Occipital lobe (tissue), 2 donors: ENCODE results near the gene FAM187B. TPM values are rescaled to one million over a fixed set of nuclear protein-coding genes. Genes with fewer than 3 reads are reported as not detected.
"Not testable (repeated sequence)": the region's sequence is repeated elsewhere in the genome, so short reads cannot be mapped to it uniquely, and the experiment has no call there.

Source experiments
- DNase-seq: peaks from one replicate; lab custom pipeline; 2025; lab: John Stamatoyannopoulos, UW
- total RNA-seq: library from RNA; depleted of rRNA; stranded (reverse); fragments of >200 nt; gene quantifications from one replicate; pipeline ENCODE4 v1.2.3, GENCODE V29; 2014

Gene FAM187B
- total RNA-seq, 1 donor from 2014 or later, result not detected

DNA sequence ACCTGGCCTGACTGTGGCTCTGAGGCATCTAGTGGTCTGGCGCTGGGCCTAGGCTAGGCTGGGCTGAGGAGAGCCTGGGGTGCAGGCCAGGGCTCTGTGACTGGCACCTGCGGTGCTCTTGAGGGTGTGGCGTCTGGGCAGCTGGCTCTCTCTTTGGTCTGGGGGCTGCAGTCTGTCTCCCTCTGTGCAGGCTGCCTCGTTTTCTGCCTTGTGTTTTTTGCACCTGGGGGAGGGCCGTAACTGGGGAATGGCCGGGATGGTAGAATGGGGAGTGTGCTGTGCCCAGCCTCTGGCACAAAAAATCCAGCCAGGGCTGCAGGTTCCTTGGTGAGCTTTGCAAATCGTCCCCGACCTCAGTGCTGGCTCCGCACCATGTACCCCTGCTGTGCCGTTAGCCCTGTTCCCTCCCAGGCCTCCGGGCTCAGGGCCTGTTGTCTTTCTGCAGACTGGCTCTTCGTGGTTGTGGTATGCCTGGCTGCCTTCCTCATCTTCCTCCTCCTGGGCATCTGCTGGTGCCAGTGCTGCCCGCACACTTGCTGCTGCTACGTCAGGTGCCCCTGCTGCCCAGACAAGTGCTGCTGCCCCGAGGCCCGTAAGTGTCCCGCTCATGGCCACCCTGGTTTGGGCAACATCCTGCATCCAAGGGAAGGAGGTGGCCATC lies 33.7 kb upstream of the FAM187B start:
- no peak for DNase-seq

DNA sequence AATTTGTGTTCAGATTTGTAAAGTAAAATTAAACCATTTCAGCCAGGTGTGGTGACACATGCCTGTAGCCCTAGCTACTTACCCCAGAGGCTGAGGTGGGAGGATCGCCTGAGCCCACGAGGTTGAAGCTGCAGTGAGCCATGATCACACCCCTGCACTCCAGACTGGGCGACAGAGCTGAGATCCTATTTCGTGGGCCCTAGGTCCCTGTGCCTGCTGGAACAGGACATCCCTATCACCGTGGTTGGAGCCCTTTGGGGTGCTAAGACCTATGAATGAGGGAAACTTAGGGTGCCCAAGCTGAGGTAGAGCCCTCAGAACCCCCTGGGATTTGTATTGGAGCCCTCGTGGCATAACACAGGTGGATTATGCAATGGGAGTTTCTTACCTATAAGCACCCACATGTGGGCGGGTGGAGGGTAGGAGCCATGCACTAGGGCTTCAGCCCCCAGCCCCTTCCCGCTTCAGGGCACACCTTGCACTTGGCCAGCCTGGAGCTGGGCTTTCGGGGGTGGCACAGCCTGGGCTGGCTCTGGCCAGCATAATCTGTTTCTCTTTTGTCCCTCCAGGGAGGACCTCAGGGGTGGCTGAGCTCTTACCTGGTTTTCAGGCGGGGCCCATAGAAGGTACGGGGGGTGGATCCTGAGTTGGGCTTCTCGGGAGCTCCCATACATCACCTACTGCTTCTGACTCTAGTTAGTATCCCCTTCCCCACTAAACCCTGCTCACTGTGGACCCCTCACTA lies 33.0 kb upstream of the FAM187B start:
- no peak for DNase-seq

DNA sequence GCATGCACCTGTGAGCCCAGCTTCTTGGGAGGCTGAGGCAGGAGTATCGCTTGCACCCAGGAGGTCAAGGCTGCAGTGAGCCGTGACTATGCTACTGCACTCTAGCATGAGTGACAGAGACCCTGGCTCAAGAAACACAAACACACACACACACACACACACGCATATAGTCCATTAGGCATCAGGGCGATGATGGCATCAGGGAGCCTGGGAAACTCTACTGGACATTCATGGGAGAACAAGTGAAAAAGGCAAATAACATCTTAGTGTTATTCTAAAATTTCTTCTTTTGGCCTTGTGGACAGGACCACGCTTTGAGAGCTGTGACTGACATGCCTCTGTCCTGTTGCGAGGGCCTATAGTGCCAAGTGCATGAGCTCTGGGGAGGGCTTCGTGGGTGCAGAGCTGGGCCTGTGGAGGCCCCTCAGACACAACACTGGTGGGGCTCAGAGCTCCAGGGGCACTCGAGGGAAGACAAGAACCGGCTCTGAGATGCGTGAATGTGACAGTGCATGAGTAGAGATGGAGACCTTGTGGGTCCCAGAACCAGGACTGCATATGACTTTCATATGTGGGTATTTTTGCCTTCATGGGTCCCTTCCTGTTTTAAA lies 32.3 kb upstream of the FAM187B start:
- DNase-seq, result no peak

DNA sequence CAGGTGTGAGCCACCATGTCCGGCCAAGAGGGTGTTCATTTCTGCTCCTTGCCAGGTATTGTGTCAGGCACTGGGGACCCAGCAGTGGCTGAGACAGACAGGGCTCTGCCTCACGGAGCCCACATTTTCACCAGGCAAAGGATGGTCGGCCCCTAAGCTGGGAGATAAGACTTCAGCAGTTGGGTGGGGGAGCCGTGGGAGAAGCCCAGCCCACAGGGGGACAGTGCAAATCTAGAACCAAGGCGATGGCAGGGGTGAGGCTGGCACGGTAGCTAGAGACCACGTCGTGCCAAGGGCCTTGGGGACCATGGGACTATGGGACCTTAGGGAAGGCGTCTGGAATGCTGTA lies 28.5 kb upstream of the FAM187B start:
- DNase-seq, result no peak

DNA sequence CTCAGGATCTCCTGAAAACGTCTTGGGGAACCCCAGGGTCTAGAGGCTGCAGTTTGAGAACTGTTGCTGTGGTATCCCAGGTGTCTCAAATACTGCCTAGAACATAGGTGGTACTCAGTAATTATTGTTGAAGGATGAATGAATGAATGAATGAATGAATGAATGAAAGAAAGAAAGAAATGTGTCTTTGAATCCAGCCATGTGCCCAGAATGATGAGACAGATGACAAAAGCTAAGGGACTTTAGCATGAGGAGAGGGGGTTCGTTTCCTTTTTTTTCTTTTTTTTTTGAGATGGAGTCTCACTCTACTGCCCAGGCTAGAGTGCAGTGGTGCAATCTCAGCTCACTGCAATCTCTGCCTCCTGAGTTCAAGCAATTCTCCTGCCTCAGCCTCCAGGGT lies 28.0 kb upstream of the FAM187B start:
- no peak for DNase-seq

DNA sequence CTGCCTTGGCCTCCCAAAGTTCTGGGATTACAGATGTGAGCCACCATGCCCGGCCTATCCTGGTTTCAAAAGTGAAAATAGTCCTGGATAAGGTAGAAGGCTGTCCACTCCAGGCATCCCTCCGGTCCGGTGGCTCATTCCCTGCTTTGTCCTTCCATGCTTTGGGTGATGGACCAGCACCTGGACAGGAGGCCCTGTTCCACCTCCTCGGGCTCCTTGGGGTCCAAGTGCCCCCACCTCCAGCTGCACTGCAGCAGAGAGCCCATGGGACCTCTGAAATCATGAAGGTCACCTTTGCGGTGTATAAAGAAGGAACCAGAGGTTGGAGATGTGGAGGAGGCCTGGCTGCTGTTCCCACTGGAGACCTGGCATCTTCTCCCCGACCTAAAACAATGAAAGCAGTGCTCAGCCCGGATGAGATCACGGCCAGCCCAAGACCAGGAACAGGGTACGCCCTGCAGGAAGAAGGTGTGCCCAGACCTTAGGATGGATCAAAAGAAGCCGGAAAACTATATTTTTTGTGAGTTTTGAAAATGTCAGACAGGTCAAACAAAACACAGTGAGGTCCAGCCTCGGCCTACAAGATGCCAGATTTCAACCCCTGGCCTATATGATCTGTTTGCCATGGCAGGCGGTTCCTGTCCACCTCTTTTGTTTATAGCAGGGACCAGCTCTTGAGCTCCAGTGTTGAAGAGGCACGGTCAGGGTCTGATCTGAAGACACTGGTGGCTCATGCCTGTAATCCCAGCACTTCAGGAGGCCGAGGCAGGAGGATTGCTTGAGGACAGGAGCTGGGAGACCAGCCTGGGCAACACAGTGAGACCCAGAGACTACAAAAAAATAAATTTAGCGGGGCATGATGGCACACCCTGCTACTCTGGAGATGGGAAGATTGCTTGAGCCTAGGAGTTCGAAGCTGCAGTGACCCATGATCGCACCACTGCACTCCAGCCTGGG lies 26.1 kb upstream of the FAM187B start:
- no peak for DNase-seq

DNA sequence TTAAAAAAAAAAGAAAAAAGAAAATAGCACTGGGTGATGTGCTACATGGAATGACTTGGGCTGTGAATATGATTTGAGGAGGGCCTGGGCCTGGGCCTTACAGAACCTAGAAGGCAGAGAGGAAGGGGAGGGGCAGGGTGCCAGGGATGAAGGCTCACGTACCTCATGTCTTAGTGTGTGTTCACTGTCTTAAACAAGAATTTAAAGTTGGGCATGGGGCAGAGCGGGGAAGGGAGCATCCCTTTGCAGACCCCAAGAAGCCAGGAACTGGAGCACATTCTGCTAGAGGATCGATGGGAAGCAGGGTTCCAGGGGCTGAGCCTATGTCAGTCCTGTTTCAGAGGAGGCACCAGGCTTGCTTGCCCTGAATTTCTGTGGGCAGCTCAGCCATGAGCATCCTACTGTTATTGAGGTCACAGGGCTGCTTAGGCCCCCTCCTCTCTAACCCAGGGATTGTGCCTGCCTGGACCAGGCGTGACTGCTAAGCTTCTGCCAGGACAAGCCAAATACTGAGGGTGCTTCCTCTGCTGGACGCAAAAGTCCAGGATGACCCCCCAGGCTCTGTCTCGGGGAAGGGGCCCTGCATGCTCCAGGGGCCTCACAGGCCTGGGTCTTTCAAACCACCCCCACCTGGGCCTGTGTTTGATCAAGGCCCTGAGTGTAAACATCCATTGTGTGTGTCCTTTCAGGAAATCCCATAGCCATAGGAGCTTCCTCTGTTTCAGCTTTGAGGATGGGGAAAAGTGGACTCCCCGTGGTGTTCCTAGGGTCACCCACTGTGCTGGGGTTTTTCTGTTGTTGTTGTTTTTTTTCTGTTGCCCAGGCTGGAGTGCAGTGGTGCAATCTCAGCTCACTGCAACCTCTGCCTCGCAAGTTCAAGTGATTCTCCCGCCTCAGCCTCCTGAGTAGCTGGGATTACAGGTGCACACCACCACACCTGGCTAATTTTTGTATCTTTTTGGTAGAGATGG lies 25.1 kb upstream of the FAM187B start:
- no peak for DNase-seq

DNA sequence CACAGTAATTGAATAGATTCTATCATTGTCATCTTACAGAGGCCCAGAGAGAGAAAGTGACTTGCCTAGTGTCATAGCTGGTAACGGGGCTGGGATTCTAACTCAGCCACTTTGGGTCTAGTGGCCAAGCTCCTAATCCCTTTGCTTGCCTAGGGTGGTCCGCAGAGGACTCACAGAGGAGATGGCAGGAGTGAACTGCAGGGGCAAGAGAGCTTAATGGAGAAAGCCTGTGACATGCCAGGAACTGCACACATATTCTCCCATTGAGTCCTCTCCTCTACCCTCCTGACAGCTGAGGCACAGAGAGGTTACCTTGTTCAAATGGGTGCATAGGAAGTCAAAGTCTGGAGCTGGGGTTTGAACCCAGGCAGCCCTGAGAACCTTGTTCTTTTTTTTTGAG lies 22.9 kb upstream of the FAM187B start:
- DNase-seq, result no peak

DNA sequence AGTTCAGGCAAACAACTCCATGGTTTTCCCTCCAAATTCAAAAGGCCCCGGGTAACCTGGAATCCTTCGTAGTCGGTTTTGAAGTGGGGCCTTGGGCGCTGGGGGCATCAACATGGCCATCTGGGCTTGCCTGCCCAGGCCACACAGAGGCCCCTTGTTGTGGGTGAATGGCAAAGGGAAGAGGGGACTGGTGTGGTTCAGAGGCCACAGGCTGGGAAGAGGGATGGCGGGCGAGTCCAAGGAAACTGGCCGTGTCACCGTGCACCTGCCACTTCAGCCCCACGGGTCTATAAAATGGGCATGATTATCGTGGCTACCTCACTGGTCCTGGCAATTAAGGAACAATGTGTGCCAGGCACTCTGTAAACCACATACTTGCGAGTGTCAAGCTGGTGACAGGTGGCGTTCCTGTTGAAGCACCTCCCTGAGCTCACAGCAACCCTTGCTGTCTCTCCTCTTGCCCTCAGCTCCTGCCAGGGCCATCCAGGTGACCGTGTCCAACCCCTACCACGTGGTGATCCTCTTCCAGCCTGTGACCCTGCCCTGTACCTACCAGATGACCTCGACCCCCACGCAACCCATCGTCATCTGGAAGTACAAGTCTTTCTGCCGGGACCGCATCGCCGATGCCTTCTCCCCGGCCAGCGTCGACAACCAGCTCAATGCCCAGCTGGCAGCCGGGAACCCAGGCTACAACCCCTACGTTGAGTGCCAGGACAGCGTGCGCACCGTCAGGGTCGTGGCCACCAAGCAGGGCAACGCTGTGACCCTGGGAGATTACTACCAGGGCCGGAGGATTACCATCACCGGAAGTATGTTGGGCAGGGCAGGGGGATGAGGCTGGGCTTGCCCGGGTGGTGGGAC lies 21.5 kb upstream of the FAM187B start:
- DNase-seq, result no peak

DNA sequence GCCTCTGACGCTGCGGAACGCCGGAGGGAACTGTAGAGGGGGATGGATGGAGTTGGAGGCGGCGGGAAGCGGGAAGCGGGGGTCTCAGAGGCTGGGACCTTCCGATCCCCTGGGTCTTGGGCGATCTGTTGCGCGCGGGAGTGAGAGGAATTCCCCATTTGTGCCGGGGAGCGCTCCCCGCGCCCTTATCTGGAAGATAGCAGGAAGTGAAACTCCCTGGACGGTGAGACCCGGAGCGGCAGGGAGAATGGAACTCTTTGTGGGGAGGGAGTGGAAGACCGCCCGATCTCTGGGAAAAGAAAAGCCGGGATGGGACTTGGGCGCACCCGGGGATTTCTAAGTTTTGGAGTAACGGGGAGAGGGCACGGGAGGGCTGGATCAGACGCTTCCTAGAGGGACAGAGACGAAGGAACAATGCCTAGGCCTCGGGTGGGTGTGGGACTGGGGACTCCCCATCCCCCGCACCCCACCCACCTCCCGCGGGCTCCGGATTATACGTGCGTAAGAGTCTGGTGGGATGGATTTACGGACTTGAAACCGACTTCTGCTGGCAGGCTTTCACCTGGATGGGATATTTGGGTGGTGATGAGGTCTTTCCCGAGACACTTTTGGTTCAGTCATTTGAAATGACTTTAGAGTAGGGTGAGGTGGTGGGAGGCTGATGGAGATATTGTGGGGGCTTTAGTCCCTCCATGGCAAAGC lies 20.8 kb upstream of the FAM187B start:
- DNase-seq, result no peak

DNA sequence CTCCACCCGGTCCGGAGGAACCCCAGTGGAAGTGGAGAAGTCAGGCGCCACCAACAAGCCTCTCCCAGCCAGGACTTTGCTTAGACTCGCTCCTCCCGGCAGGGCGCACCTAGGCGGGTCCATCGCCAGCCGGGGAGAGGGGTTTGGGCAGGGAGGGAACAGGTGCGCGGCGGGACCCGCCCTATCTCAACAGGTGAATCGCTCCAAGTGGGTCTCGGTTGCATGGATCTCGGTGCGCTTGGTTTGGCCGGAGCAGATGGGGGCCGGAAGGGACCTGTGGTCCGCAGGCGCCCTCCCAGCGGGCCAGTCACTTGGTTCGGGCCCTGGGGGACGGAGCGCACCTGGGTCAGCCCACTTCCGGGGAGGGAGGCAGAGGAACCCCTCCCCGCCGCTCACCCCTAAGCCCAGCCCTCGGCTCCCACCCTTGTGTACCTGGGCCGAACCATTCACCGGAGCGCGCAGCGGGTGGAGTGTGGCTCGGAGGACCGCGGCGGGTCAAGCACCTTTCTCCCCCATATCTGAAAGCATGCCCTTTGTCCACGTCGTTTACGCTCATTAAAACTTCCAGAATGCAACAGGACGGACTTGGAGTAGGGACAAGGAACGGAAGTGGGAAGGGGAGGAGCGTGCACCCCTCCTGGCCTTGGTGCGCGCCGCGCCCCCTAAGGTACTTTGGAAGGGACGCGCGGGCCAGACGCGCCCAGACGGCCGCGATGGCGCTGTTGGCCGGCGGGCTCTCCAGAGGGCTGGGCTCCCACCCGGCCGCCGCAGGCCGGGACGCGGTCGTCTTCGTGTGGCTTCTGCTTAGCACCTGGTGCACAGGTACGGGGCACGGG lies 20.0 kb upstream of the FAM187B start, which contains the start of gene LSR:
LSR (plus strand) TSS at position 693 of the 836 bp plus-strand sequence; CDS start at position 714, 21 bp downstream.
- no peak for DNase-seq

DNA sequence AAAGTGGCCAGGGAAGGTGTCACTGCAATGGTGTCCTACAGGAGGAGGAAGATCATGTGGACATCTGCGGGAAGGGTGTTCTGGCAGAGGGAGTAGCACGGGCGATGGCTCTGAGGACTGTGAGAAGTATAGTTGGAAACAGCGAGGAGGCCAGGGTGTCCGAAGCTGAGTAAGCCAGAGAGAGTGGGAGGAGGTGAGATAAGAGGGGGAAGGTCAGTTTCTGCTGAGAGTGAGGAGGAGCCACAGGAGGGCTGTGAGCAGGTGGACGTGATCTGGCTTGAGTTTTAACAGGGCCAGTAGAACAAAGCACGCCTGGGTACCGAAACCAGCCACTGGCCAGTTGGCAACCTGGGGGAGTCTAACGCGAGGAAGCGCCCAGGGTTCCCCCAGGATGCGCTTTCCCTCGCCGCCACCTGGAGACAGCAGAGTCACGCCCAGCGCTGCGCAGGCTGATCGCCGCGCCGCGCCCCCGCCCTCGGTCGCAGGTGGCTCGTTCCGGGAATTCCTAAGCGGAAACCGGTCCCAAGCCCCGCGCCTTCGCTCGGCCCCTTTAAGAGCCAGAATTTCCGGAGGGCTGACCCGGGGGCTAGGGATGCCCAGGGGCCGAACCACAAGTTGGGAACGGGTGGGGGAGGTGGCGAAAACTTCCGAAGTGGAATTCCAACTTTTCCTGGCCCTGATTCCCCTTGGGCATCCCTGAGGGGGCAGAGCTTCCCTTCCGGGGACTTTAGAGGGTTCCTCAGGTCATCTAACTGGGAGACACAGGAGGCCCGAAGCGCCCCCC lies 19.2 kb upstream of the FAM187B start:
- no peak for DNase-seq

DNA sequence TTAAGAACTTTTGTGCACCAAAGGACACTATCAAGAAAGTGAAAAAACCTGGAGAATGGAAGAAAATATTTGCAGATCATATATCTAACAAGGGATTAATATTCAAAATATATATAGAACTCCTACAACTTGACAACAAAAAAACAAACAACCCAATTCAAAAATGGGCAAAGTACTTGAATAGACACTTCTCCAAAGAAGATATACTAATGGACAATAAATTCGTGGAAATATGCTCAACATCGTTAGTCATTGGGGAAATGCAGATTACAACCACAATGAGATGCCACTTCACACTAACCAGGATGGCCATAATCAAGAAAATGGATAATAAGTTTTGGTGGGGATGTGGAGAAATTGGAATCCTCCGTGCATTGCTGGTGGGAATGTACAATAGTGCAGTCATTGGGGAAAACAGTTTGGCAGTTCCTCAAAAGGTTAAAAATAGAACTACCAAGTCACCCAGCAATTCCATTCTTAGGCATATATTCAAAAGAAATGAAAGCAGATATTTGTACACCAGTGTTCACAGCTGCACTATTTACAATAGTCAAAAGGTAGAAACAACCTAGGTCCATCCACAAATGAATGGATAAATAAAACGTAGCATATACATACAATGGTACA lies 18.0 kb upstream of the FAM187B start:
- no peak for DNase-seq

DNA sequence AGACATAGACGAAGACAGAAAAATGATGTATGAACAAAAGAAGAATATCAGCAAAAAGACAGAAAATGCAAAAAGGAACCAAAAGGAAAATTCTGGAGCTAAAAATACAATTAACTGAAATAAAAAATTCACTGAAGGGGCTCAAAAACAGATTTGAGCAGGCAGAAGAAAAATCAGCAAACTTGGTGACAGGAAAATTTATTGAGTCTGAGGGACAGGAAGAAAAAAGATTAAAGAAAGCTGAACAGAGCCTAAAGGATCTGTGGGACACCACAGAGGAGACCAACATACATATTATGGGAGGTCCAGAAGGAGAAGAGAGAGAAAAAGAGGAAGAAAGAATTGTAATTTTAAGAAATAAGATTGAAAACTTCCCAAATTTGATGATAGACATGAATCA lies 12.9 kb upstream of the FAM187B start:
- DNase-seq, result no peak

DNA sequence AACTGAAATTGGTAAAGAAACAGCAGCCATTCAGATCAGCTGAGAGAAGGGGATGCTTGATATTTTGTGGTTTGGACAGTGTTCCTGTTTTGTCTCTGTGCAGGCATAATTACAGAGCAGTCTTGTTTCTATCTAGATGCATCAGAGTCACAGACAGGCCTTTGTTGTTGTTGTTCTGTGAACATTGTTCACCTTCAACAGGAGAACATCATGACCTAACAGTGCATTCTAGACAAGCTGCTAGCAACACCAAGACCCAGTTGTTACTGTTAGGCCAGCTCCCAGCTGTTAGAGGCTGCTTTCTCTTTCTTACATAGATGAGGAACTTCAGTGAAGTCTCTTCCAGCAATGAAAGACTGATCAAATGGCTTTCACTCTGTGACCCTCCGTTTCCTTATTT lies 11.8 kb upstream of the FAM187B start:
- no peak for DNase-seq

DNA sequence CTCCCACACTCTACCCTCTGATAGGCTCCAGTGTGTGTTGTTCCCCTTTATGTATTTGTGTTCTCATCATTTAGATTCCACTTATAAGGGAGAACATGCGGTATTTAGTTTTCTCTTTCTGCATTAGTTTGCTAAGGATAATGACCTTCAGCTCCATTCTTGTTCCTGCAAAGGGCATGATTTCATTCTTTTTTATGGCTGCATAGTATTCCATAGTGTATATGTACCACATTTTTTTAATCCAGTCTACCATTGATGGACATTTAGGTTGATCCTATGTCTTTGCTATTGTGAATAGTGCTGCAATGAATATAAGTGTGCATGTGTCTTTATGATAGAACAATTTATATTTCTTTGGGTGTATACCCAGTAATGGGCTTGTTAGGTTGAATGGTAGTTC lies 11.1 kb upstream of the FAM187B start:
- DNase-seq, result not testable (repeated sequence)
